Skeletal muscle cell (primary cell): ENCODE data around the gene CMIP.

Source experiments
- DNase-seq: peaks from one replicate; pipeline ENCODE4 v3.0.0-alpha.2; 2010; ENCODE audit warnings: low read depth
- H3K4me3 ChIP-seq: 2 replicates; pipeline ENCODE4 v1.5.1; 2011; ENCODE audit warnings: low read depth, mild to moderate bottlenecking, control low read depth, low read length, moderate library complexity

CMIP gene

DNA sequence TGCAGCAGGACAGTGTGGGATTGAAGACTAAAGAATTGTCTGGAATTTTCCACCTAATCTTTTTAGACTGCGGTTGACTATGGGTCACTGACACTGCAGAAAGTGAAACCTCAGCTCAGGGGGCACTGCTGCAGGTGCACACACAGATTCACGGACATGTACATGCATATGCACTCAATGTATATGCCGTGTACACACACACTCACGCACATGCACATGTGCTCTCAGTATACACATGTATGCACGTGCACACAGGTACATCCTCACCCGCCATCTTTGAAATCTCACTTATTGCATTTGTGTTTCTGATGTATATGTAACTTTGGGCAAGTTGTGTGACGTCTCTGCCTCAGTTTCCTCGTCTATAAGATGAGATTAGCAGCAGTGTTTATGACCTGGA is 27.3 kb downstream of the CMIP start:
- DNase-seq: no peak
- H3K4me3 ChIP-seq: no peak overlapping the region

DNA sequence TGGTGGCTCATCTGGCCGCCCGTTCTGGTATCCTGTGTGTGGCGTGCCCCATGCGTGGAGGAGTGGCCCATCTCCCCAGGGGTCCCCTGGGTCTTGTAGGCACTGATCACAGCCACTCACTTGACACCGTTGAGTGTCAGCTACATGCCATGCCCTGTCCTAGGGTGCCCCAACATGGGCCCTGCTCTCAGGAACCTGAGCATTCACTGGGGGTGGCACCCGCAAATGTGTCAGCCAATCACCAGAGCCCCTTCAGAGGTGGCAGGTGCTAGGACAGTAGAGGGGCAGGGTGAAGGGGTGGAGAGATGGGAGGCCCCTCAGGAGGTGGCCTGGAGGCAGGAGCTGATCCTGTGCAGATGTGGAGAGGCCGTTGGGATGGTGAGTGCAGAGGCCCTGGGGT is 27.8 kb downstream of the CMIP start:
- DNase-seq: no peak
- H3K4me3 ChIP-seq: no peak overlapping the region

DNA sequence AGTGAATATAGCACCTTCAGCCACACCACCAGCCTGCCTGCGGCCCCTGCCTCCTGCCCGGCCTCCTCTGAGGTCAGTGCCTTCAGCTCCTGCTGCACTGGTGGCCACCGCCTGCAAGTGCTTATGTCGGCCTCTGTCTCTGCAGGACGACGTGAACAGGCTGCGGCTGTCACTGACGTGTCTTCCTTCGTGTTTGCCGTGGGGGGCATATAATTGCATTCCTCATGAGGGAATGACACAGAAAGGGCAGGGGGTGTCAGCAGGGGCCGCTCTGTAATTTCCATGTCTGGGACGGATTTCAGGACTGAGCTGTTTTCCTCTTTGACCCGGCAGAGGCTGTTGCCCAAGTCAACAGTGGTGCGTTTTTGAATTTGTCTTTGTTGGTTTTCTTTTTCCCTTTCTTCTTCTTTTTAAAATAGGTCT is 28.5 kb downstream of the CMIP start:
- no peak overlapping the region for H3K4me3 ChIP-seq
- DNase-seq: no peak

DNA sequence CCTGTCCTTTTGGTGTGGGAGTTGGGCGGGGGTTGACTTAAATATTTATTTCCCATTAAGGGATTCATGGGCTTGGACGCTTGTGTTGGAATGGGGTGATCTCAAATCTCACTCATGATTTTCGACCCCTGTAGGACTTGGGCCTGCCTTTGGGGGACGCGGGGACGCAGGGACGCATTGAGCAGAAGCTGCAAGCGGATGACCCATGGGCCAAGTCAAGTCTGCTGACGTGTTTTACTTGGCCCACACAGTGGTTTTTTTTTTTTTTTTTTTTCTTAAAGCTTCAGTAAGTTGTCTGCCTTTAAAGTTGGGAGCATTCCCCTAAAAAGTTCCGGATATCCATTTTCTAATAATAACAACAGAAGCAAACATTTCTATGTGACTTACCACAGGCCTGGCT is 28.9 kb downstream of the CMIP start:
- DNase-seq: peak; percentile 27
- no peak overlapping the region for H3K4me3 ChIP-seq

DNA sequence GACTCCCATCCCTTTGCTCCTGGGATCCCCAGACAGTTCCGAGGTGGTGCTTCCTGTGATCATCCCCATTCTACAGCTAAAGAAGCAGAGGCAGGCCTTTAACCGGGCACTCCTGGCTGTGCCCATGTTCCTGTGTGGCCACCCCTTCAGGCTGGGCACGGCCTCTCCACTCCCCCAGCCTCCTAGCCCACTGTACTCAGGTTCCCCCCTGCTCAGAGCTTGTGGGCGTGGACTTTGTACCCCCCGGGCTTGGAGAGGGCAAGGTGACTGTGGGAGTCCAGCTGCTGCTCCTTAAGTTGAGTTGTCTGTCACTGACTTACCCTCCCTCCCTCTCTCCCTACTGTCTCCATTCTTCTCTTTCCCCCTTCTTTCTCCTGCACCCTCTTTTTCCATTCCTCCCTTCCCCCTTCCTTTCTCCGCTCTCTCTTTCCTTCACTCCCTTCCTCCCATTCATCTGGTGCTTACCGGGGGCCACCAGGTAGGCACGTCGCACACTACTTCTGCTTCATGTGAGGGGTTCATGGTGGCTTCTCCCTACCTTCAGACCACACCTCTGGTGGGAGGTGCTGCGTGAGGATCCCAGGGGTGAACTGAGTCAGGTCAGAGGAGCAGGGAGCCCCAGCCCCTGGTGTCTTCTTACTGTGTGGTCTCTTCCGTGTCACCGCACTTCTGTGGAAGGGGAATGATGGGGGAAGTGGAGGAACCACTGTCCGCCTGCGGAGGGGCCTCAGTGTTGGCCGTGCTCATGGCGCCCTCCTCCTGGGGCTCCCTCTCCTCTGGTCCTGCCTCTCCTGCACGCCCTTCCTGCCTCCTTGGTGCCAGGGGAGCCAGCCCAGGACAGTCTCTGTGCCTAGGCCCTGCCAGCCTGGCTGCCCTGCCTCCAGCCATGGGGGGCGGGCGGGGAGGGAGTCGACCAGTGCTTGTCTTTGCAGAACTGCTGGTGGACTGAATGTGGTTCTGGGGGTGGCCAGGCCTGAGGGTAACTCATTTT is 29.7 kb downstream of the CMIP start:
- DNase-seq: no peak
- H3K4me3 ChIP-seq: no peak overlapping the region

DNA sequence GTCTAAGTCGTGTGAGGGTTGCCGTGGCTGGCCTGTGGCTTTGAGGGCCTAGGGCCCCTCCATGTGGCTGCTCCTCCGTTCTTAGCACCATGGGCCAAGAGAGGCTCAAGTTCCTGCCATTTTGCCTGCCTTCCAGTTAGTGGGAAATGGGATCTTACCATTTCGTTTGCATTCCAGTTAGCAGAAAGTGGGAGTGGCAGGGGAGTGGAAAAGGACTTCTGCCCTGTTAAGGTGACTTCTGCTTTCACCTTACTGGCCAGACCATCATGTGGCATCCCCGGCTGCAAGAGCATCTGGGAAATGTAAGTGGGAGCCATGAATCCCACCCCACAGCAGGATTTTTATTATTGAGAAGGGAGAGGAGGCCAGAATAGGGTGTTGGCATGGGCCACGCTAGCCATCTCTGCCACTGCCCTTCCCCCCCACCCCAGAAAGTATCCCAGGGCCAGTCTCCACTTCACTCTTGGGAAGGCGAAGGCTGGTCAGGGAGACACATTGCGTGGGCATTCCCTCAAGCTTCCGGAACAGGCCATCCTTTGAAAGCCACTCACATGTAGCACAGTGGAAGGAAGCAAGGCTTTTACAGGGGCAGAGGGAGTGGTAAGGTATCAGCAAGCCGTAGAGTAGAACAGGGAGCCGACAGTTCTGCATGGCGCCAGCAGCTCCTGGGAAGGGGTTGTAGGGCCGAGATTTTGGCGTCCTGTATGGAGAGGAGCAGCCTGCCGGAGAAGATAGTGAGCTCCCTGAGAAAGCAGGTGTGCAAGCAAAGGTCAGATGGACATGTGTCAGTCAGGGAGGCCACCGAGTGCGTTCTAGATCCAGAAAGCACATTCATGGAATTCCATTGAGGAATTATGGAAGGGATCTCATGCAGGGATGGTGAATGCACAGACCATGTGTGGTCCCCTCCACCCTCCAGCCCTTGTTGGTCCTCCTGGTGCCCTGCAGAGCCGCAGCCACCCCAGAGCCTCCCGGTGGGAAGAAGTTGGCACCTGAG is 33.4 kb downstream of the CMIP start:
- DNase-seq: no peak
- no peak overlapping the region for H3K4me3 ChIP-seq

DNA sequence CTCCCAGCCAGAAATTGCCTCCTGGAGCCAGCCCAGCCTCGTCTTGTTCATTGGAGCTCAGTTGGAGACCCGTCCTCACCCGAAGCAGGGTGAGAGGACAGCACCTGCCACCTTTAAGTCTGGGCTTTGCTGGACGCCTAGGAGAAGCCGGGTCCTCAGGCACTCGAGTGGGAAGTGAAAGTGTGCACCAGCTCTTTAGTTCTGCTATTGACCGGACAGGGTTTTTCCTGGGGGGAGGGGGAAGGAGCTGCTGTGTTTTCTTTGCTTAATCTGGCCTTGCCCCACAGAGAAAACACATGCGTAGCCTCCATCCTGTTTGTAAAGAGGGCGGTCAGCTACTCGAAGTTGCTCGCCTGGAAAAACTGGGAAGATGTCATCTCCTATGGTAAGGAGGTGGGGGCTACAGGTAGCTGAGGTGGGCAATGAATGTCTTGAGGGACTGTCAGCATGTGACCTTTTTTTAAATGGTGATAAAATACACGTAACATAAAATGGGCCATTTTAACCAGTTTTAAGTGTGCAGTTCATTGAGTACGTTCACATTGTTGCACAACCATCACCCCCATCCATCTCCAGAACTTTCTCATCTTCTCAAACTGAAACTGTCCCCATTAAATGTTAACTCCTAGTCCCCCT is 34.4 kb downstream of the CMIP start:
- no peak for DNase-seq
- no peak overlapping the region for H3K4me3 ChIP-seq

DNA sequence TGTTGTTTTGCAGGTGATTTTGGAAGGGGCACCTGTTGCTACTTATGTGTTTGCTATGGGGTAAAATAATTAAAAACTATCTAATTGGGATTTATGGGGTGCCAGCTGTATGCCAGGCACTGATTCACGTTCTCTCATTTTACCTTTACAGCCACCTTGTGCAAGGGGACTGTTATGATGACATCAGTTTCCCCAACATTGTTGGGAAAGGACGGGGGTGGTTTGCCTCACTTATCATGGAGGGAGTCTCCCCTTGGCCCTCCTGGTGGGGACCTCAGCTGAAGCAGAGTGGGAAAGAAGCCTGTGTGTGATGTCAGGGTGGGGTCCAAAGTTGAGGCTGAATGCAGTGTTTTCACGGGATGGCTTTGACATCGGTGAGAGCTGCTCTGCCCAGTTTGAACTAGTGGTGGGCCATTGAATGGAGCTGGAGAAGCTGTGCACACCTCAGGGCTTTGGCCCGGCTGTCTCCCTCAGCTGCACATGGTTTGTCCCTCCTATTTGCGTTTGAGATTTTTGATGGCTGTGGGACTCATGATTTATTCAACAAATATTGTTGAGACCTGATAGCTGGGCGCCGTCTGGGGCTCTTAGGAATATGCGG is 36.1 kb downstream of the CMIP start:
- no peak for DNase-seq
- no peak overlapping the region for H3K4me3 ChIP-seq

DNA sequence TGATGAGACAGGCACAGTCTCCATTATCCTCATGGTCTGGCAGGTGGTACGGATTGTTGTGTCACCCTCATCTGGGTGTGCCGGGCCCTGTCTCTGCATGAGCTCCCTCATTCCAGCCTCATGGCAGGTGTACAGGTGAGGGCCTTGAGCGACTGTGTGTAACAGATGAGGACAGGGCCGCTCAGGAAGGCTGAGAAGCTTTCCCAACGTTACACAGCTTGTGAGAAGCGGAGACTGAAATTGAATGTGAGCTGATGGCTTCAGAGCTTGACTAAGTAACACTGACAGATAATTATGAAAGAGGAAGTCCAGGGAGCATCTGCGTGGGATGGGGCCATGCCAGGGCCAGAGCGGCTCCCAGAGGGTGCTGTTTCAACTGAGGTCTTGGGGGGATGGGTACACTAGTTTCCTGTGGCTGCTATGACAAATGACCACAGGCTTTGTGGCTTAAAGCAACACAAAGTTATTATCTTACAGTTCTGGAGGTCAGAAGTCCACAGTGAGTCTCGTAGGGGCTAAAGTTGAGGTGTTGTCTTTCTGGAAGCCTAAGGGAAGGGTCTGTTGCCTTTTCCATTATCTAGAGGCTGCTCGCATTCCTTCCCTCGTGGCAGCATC is 36.7 kb downstream of the CMIP start:
- no peak for DNase-seq

DNA sequence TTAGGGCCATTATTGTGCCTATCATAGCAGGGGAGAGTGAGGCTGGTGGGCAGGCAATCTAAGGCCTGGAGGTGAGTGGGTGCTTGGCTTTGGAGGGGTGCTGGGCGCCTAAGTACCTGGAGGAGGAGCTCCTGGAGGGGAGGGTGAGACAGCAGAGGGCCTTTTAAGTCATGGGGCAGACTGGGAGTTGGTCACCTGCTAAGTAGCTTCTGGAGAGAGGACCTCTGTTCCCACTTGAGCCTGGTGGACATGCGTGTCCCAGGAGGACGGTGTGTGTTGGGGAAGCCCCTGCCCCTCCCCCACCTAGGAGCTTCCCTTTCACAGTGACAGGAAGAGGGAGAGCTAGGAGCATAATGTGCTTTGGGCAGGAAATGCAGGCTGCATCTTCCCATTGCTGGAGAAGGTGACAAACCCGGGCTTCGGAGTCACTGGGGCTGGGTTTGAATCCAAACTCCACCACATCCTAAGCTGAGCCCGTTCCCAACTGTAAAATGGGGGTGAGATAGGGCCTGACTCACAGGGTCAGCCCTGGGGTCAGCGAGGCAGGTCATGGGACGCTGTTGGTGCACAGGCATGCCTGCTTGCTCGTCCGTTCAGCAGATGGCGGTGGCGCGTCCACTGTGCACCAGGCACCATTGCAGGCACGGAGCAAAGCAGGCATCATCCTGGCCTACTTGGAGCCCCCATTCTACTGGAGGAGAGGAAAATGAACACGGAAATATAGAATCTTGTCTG is 37.9 kb downstream of the CMIP start:
- H3K4me3 ChIP-seq: no peak overlapping the region
- DNase-seq: no peak

More for the DNA sequence above, 36.7 kb downstream of the CMIP start:
- H3K4me3 ChIP-seq: no peak overlapping the region

DNA sequence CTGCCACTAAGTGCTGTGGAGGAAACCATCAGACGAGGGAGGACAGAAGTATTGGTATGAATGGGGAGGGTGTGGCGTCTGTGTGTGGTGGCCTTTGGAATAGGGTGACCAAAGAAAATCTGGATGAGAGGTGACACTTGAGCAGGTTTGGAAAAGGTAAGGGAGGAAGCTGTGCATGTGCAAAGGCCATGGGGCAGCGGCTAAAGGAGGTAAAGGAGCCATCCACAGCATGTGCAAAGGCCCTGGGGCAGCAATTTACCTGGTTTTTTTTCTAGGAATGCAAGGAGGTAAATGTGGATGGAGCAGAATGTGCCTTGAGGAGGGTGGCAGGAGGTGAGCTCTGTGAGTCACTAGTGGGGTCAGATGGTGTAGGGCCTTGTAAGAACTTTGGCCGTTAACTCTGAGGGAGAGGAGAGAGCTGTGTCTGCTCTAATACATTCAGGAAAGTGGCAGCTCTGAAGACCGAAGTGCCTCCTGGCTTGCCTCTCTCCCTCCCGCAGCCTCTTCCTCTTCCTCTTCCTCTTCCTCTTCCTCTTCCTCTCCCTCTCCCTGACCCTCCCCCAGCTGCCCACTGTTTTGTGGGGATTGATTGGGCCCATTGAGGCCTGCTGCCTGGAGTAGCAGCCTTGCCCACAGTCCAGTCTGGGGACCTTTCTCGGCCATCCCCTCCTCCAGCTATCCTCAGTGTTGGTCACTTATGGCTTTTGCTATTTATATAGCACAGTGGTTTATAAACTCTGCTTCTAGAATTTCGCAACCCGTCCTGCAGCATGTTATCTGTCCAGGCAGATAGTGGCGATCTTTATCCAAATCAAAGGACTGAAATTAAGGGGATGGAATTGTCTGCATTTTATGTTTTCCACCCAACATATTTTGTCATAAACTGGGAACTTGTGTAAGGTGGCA is 38.7 kb downstream of the CMIP start:
- DNase-seq: no peak
- no peak overlapping the region for H3K4me3 ChIP-seq

DNA sequence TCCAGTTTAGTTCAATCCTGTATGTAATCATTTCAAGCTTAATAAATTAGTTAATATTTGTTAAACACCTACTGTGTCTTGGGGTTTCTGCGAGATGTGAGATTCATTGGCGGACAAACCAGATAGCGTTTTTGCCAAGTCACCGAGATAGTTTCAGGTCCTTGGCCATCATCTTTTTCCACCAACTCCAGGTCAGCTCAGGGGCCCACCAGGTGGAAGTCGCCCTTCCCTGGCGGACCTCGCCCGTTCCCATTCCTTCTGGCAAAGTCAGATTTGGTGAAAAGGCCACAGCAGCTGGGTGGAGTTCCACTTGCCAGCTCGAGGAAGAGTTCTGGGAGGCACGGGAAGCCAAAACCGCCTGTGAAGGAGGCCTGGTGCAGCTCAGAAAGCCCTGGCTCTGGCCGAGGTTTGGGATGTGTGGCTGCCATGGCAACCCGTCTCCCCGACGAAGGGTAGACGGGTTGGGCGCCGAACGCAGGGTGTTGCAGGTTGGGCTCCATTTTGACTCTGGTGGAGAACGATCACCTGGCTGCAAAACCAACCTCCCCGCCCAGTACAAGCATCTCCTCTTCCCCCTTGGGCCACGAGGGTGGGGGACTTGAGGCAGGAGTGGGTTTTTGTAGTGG is 39.5 kb downstream of the CMIP start:
- no peak overlapping the region for H3K4me3 ChIP-seq
- no peak for DNase-seq

DNA sequence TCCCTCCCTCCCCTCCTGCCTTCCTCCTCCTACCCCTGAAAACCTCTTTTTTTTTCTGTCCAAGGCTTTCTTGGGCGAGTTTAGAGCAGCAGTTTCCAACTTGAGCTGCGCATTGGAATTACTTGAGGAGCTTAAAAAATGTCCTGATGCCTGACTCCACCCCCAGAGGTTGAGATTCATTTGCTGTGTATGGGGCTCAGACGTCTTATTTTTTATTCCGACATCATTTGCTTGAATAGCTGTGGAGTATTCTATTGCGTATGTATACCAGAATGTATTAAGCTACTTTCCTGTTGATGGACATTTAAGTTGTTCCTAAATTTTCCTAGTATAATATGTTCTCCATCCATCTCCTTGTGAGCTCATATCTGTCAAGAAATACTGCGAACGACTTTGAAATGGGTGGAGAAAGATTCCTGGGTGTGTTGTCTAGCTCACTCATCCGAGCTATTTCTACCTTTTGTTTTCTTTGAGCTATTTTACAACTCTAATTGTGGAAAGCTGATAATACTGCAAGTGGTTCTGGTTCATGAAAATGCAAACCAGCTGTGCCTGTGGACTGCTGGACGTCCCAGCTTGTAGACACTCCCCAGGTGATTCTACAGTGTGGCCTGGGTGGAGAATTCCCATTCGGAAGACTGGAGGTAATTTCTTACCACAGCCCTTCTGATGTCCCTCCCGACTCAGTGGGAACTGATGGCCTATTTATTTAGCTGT is 40.5 kb downstream of the CMIP start:
- DNase-seq: no peak
- H3K4me3 ChIP-seq: no peak overlapping the region

DNA sequence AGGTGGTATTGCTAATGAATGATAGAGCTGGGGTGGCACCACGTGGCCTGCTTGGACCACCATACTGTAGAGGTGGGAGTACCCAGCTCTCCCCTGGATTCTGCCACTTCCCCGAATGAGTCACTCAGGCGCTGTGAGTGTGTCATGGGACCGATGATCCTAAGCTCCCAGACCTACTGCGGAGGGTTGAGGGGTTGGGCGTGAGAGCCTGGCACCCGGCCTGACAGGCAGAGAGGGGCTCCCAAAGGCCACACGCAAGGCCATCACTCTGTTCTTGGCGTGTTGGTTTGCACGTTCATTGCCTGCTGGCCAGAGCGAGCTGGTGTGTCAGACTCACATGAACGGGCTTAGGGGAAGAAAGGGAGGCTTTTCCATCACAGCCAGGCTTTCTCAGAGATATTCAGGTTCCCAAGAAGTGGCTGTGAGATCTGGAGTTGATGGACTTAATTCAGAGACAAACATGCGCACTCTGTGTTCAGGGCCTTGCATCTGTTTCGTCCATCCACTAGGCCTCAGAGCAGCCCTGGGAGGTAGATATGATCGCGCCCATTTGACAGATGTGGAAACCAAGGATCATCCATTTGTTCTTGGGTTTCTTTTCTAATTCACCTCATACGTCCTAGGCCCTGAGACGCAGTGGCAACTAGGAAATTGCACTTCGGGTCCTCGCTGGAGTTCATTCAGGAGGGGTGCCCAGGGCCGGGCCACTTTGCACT is 41.4 kb downstream of the CMIP start:
- DNase-seq: no peak
- H3K4me3 ChIP-seq: no peak overlapping the region

DNA sequence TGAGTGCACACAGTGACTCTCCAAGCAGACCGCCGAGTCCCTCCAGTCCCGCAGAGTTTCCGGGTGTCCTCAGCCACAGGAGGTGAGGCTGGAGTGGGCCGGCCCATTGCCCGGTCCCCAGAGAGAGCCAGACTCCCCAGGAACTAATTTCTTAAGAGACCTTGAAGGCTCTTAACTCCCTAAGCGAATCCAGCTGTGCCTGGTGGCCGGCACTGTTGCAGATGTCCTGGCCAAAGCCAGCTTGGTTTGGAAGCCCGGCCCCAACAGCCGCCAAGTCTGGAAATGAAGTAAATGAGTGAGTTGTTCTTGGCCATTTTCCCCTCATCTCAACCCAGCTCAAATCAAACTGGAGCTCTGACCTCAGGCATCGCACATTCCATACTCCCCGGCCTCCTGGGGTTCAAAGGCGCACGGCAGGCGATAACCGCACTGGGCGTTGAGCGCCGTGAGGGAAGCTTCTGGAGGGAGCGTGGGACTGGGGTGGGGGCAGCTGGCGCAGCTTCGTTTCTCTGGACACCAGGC is 42.0 kb downstream of the CMIP start:
- no peak overlapping the region for H3K4me3 ChIP-seq
- DNase-seq: peak; percentile 12
